KMS-11 (cell line): ENCODE measurements around the gene UBE2E1.
A peak's percentile ranks its signal among the peaks of the same experiment; 100 is the strongest.

Experiments used
- H2AFZ ChIP-seq: fragments of 200-600 bp; sonication (generic); 2 replicates; pipeline ENCODE4 v1.6.1; 2016; ENCODE audit warnings: antibody characterized with exemption, mixed run types, low read depth
- H3K27ac ChIP-seq: fragments of 200-600 bp; sonication (generic); 2 replicates; pipeline ENCODE4 v1.6.1; 2016; ENCODE audit warnings: mild to moderate bottlenecking, mixed run types
- H3K27me3 ChIP-seq: fragments of 200-600 bp; sonication (generic); 2 replicates; pipeline ENCODE4 v1.6.1; 2017; ENCODE audit warnings: mild to moderate bottlenecking, low read depth, mixed run types, moderate library complexity; ENCODE audit not compliant: insufficient read depth
- H3K36me3 ChIP-seq: fragments of 200-600 bp; sonication (generic); 2 replicates; pipeline ENCODE4 v1.6.1; 2017; ENCODE audit warnings: mild to moderate bottlenecking, mixed run types; ENCODE audit not compliant: insufficient read depth
- H3K4me1 ChIP-seq: fragments of 200-600 bp; sonication (generic); 2 replicates; pipeline ENCODE4 v1.6.1; 2016; ENCODE audit warnings: mild to moderate bottlenecking, low read depth, mixed run types; ENCODE audit not compliant: poor library complexity, severe bottlenecking
- H3K4me2 ChIP-seq: fragments of 200-600 bp; sonication (generic); 2 replicates; pipeline ENCODE4 v1.7.0; 2016; ENCODE audit warnings: mild to moderate bottlenecking, mixed run types
- H3K4me3 ChIP-seq: fragments of 200-600 bp; sonication (generic); IDR thresholded peaks from 2 replicates; pipeline ENCODE4 v1.6.1; 2017; ENCODE audit warnings: low read depth, low read length, mixed read lengths; ENCODE audit not compliant: insufficient read depth
- H3K79me2 ChIP-seq: fragments of 200-600 bp; sonication (generic); 2 replicates; pipeline ENCODE4 v1.6.1; 2016; ENCODE audit warnings: low read depth, mixed run types; ENCODE audit not compliant: insufficient read depth
- H3K9ac ChIP-seq: fragments of 200-600 bp; sonication (generic); 2 replicates; pipeline ENCODE4 v1.6.1; 2016; ENCODE audit warnings: mild to moderate bottlenecking, mixed run types
- H4K20me1 ChIP-seq: fragments of 200-600 bp; sonication (generic); 2 replicates; pipeline ENCODE4 v1.6.1; 2016; ENCODE audit warnings: mild to moderate bottlenecking, mixed run types; ENCODE audit not compliant: insufficient read depth
- TF ChIP-seq, protein P1 (sequence below): fragments of 200-600 bp; sonication (generic); conservative IDR thresholded peaks from 2 replicates; pipeline ENCODE4 v1.6.1; 2017; ENCODE audit warnings: low read depth, mild to moderate bottlenecking, antibody characterized with exemption, low read length, moderate library complexity, mixed read lengths

Gene UBE2E1

DNA sequence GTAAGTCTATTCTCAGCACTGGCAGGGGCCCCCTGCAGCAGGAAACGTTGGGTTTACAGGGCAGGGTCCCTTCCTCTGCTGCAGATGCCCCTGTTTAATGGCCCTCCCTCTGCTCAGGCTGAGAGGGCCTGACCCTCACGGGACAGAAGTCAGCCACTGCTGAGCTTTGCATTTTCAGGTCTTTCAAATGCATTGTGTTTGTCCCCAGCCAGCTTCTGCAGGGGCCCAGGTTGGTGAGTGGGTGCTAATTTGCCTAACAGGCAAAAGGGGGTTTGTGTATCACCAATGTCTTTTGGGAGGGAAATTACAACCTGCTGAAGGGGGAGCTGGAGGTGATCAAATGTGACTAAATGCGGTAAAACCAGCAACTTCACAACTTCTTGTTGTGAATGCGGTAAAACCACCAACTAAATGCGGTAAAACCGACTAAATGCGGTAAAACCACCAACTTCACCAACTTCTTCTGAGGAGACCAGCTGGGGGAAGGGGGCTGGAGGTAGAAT is 44.8 kb upstream of the UBE2E1 start:
- Histone ChIP-seq H3K4me2 (peak overlapping the region; percentile 91), H3K27ac (peak overlapping the region; percentile 52), H3K9ac (peak overlapping the region; percentile 4; the same call in 1 of the 2 replicates), H4K20me1 (no peaks in the 10 kb centered on the region), H2AFZ (peak overlapping the region; percentile 57), H3K79me2 (no peaks in the 10 kb centered on the region), H3K36me3 (no peaks in the 10 kb centered on the region), H3K4me1 (peaks cover 68% of the 10 kb centered on the region), H3K27me3 (no peaks in the 10 kb centered on the region), H3K4me3 (no peak overlapping the region)
- TF ChIP-seq, protein P1, sequence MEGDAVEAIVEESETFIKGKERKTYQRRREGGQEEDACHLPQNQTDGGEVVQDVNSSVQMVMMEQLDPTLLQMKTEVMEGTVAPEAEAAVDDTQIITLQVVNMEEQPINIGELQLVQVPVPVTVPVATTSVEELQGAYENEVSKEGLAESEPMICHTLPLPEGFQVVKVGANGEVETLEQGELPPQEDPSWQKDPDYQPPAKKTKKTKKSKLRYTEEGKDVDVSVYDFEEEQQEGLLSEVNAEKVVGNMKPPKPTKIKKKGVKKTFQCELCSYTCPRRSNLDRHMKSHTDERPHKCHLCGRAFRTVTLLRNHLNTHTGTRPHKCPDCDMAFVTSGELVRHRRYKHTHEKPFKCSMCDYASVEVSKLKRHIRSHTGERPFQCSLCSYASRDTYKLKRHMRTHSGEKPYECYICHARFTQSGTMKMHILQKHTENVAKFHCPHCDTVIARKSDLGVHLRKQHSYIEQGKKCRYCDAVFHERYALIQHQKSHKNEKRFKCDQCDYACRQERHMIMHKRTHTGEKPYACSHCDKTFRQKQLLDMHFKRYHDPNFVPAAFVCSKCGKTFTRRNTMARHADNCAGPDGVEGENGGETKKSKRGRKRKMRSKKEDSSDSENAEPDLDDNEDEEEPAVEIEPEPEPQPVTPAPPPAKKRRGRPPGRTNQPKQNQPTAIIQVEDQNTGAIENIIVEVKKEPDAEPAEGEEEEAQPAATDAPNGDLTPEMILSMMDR, result no peak

GRCh38 chr3:23761440-23761896 is 44.3 kb upstream of the UBE2E1 start:
- H3K4me2 ChIP-seq, result peak overlapping the region; percentile 91
- TF ChIP-seq, protein P1, result peak; percentile 66
- no peaks in the 10 kb centered on the region for H3K79me2 ChIP-seq
- H3K27ac ChIP-seq, result peak overlapping the region; percentile 52
- no peak overlapping the region for H3K4me3 ChIP-seq
- no peaks in the 10 kb centered on the region for H4K20me1 ChIP-seq
- H3K36me3 ChIP-seq, result no peaks in the 10 kb centered on the region
- no peaks in the 10 kb centered on the region for H3K27me3 ChIP-seq
- peak overlapping the region; percentile 57 for H2AFZ ChIP-seq
- peak overlapping the region; percentile 4; the same call in 1 of the 2 replicates for H3K9ac ChIP-seq
- peaks cover 63% of the 10 kb centered on the region for H3K4me1 ChIP-seq

DNA sequence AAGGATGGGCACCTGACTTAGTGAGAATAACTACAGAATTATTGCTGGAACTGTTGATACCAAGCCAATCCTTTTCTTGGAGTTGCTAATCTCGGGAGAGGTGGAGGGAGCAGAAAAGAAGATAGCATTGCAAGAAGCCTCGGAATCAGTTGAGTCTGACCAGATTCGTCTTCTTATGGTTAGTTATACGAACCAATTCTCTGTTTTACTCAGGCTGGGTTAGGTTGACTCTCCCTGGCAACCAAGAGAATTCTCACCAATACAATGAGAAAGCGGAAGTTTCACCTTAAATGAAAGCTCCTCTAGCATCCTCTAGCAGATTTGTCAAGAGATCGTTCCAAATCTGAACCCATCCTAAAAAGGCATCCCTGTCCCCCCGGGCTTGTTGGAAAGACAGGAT is 43.5 kb upstream of the UBE2E1 start:
- no peaks in the 10 kb centered on the region for H3K27me3 ChIP-seq
- H4K20me1 ChIP-seq, result no peaks in the 10 kb centered on the region
- peak overlapping the region; percentile 57; the same call in 1 of the 2 replicates for H2AFZ ChIP-seq
- no peak overlapping the region for H3K4me3 ChIP-seq
- H3K9ac ChIP-seq, result no peak overlapping the region
- H3K4me2 ChIP-seq, result peak overlapping the region; percentile 91
- TF ChIP-seq, protein P1, result no peak
- H3K27ac ChIP-seq, result peak overlapping the region; percentile 52
- H3K4me1 ChIP-seq, result peaks cover 55% of the 10 kb centered on the region
- H3K79me2 ChIP-seq, result no peaks in the 10 kb centered on the region
- no peaks in the 10 kb centered on the region for H3K36me3 ChIP-seq

DNA sequence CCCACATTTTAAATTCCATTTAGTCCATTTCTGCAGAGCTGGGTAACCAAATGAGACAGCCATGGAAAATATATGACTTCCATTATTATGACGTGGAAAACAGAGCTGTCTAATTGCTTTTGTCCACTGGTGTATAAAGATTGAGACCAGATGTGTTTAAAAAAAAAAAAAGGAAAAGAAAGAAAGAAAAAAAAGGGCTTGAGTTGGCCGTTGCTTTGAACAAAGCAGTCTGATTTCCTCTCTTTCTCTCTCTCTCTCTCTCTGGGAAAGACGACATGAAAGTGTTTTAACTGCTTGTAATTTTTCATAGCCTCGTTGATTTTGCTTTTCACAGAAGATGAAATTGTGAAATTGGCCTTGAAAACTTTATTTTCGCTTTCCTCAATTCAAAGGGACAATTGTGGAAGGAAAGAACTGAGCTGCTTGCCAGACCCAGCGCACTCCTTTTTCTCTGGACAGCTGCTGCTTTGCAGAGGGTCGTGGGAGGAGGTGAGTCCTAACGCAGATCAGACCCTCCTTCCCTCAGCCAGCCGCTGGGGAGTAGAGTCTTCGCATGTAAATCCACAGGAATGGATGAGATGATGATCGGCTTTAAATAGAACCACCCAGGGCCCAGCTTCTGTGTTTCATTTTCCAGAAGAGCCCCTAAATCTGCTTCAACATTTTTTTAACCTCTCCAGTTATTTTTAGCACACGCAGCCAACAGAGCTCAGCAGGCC is 42.8 kb upstream of the UBE2E1 start:
- no peaks in the 10 kb centered on the region for H4K20me1 ChIP-seq
- peak overlapping the region; percentile 57; the same call in 1 of the 2 replicates for H2AFZ ChIP-seq
- H3K4me2 ChIP-seq, result peak overlapping the region; percentile 91
- H3K9ac ChIP-seq, result peak overlapping the region; percentile 15; the same call in 1 of the 2 replicates
- TF ChIP-seq, protein P1, result no peak
- H3K4me3 ChIP-seq, result no peak overlapping the region
- peaks cover 49% of the 10 kb centered on the region for H3K4me1 ChIP-seq
- H3K27me3 ChIP-seq, result no peaks in the 10 kb centered on the region
- H3K27ac ChIP-seq, result peak overlapping the region; percentile 52
- no peaks in the 10 kb centered on the region for H3K79me2 ChIP-seq
- H3K36me3 ChIP-seq, result no peaks in the 10 kb centered on the region
